Neural cell (in vitro differentiated cells): ENCODE measurements around the gene EFNA4.

Source experiments
- EP300 ChIP-seq: fragments of 450-650 bp; conservative IDR thresholded peaks from 2 replicates; pipeline ENCODE4 v1.6.1; 2014; ENCODE audit warnings: antibody characterized with exemption, mild to moderate bottlenecking, moderate library complexity; ENCODE audit not compliant: poor library complexity, severe bottlenecking
- TF ChIP-seq, protein P1 (sequence below): fragments of 450-650 bp; IDR thresholded peaks from 2 replicates; pipeline ENCODE4 v1.5.1; 2014; ENCODE audit warnings: antibody characterized with exemption, mild to moderate bottlenecking, moderate library complexity; ENCODE audit not compliant: poor library complexity, severe bottlenecking
- TF ChIP-seq, protein P2 (sequence below): IDR thresholded peaks from 2 replicates; pipeline ENCODE4 v1.6.1; 2012; ENCODE audit warnings: borderline replicate concordance

DNA sequence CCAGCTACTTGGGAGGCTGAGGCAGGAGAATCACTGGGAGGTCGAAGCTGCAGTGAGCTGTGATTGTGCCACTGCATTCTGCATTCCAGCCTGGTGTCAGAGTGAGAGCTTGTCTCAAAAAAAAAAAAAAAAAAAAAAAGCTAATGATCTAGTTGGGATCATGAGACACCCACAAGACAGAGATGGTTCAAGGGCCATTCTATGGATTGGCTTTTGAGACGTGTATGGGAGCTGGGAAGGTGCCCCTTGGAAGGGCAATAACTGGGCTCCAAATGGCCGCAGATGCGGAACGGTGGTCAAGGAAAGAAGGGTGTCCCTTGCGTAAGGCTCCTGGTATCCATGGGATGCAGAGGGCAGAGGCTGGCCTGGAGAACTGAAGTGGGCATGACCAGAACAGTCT lies 19.2 kb upstream of the EFNA4 start:
- TF ChIP-seq, protein P1, sequence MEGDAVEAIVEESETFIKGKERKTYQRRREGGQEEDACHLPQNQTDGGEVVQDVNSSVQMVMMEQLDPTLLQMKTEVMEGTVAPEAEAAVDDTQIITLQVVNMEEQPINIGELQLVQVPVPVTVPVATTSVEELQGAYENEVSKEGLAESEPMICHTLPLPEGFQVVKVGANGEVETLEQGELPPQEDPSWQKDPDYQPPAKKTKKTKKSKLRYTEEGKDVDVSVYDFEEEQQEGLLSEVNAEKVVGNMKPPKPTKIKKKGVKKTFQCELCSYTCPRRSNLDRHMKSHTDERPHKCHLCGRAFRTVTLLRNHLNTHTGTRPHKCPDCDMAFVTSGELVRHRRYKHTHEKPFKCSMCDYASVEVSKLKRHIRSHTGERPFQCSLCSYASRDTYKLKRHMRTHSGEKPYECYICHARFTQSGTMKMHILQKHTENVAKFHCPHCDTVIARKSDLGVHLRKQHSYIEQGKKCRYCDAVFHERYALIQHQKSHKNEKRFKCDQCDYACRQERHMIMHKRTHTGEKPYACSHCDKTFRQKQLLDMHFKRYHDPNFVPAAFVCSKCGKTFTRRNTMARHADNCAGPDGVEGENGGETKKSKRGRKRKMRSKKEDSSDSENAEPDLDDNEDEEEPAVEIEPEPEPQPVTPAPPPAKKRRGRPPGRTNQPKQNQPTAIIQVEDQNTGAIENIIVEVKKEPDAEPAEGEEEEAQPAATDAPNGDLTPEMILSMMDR, result no peak
- TF ChIP-seq EP300, result no peak
- TF ChIP-seq, protein P2, sequence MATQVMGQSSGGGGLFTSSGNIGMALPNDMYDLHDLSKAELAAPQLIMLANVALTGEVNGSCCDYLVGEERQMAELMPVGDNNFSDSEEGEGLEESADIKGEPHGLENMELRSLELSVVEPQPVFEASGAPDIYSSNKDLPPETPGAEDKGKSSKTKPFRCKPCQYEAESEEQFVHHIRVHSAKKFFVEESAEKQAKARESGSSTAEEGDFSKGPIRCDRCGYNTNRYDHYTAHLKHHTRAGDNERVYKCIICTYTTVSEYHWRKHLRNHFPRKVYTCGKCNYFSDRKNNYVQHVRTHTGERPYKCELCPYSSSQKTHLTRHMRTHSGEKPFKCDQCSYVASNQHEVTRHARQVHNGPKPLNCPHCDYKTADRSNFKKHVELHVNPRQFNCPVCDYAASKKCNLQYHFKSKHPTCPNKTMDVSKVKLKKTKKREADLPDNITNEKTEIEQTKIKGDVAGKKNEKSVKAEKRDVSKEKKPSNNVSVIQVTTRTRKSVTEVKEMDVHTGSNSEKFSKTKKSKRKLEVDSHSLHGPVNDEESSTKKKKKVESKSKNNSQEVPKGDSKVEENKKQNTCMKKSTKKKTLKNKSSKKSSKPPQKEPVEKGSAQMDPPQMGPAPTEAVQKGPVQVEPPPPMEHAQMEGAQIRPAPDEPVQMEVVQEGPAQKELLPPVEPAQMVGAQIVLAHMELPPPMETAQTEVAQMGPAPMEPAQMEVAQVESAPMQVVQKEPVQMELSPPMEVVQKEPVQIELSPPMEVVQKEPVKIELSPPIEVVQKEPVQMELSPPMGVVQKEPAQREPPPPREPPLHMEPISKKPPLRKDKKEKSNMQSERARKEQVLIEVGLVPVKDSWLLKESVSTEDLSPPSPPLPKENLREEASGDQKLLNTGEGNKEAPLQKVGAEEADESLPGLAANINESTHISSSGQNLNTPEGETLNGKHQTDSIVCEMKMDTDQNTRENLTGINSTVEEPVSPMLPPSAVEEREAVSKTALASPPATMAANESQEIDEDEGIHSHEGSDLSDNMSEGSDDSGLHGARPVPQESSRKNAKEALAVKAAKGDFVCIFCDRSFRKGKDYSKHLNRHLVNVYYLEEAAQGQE, result no peak
